ENCODE data around the gene HSPA12B. TPM values are rescaled to one million over a fixed set of nuclear protein-coding genes. Genes with fewer than 3 reads are reported as not detected.
A peak's percentile ranks its signal among the peaks of the same experiment; 100 is the strongest.

The HSPA12B gene
- total and polyA plus RNA-seq, 2 of the 13 experiments (the other 11 are each of a cell fraction or from before 2014, with no cell fraction given): 0.01 TPM; not detected in 1

DNA sequence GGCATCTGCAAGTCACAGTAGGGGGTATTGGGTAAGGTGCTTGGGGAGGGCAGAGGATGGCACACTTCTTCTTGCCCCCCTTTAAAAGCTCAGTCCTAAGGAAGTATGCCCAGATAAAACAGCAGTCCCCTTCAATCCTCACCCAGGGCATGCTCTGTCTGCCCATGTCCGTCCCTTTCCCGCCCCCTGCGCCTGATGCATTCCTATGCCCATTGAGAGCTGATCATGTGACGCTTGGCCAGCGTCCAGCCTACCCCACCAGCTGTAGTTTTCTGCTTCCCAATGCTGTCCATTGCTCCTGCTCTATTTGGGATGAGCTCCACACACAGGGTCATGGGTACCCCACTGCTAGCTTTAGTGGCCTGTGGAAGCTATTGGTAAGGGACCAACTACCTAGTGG is 28.4 kb upstream of the HSPA12B start:
- H3K4me1 ChIP-seq (ENCODE audit: insufficient read depth, low read length): peaks cover 15% of the 10 kb centered on the region
- in situ Hi-C loops (cut with HindIII; ENCODE audit: extremely low pct_ligation_motif_present, low pct_unique_long_range_greater_than_20kb) (no loop called here), intact Hi-C loops (cut with micrococcal nuclease; ENCODE audit: unreplicated experiment) (no loop called here)
- H3K9ac ChIP-seq (ENCODE audit: insufficient read depth, low read depth, low read length): no peak overlapping the region
- H3K79me2 ChIP-seq (ENCODE audit: insufficient read depth, low read length): no peaks in the 10 kb centered on the region
- TF ChIP-seq, protein P1, sequence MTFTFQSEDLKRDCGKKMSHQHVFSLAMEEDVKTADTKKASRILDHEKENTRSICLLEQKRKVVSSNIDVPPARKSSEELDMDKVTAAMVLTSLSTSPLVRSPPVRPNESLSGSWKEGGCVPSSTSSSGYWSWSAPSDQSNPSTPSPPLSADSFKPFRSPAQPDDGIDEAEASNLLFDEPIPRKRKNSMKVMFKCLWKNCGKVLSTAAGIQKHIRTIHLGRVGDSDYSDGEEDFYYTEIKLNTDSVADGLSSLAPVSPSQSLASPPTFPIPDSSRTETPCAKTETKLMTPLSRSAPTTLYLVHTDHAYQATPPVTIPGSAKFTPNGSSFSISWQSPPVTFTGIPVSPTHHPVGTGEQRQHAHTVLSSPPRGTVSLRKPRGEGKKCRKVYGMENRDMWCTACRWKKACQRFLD (CRISPR knock-in tag; IDR thresholded peaks at IDR 0.05; ENCODE audit: borderline replicate concordance): no peak
- TF ChIP-seq, protein P2, sequence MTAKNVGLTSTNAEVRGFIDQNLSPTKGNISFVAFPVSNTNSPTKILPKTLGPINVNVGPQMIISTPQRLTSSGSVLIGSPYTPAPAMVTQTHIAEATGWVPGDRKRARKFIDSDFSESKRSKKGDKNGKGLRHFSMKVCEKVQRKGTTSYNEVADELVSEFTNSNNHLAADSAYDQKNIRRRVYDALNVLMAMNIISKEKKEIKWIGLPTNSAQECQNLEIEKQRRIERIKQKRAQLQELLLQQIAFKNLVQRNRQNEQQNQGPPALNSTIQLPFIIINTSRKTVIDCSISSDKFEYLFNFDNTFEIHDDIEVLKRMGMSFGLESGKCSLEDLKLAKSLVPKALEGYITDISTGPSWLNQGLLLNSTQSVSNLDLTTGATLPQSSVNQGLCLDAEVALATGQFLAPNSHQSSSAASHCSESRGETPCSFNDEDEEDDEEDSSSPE (CRISPR knock-in tag; IDR thresholded peaks at IDR 0.05): no peak
- no peak for TF ChIP-seq ZNF17 (CRISPR knock-in tag; IDR thresholded peaks at IDR 0.05)
- TF ChIP-seq, protein P3, sequence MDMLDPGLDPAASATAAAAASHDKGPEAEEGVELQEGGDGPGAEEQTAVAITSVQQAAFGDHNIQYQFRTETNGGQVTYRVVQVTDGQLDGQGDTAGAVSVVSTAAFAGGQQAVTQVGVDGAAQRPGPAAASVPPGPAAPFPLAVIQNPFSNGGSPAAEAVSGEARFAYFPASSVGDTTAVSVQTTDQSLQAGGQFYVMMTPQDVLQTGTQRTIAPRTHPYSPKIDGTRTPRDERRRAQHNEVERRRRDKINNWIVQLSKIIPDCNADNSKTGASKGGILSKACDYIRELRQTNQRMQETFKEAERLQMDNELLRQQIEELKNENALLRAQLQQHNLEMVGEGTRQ (IDR thresholded peaks at IDR 0.05; ENCODE audit: low read depth, low read length): 0 out of 2 replicates have a peak, but pooled peaks have one; percentile 6
- TF ChIP-seq, protein P3 (CRISPR knock-in tag; IDR thresholded peaks at IDR 0.05; ENCODE audit: borderline replicate concordance): no peak
- no peak for TF ChIP-seq HDAC1 (CRISPR knock-in tag; IDR thresholded peaks at IDR 0.05)
- ChIA-PET CTCF (ENCODE audit: low intra/inter-chr PET ratio, low total read pairs) (interaction anchor here (2.3 kb wide), 1 partner anchor 28 kb away, joined by 6 read pairs; no protein-coding TSS in a partner anchor), POLR2A (no interaction called here)
- H2AFZ ChIP-seq (ENCODE audit: low read length): no peak overlapping the region
- peaks cover 14 to 35% of the 10 kb centered on the region in 2 experiments for H3K27me3 ChIP-seq (ENCODE audit: control insufficient read depth in 1 of 2, insufficient read depth in 2 of 2, low read length in 2 of 2)
- H4K20me1 ChIP-seq (ENCODE audit: insufficient read depth, low read length): no peaks in the 10 kb centered on the region
- 5% methylated on average over 5 of the region's 5 CpGs for WGBS (ENCODE audit: low lambda C conversion rate)
- no peak overlapping the region for H3K4me2 ChIP-seq (ENCODE audit: low read depth, low read length)
- BruUV-seq (replicated peaks): no TSS peak
- FAIRE-seq (no peak), ATAC-seq (no peak), DNase-seq (ENCODE audit: low spot score) (no peak)
- no peaks in the 10 kb centered on the region for H3K36me3 ChIP-seq (replicated peaks in 1 of 2; ENCODE audit: control insufficient read depth in 1 of 2, insufficient read depth in 2 of 2, low read length in 2 of 2)
- no peak overlapping the region for H3K27ac ChIP-seq (ENCODE audit: extremely low read length, insufficient read depth, low read length)
- no peaks in the 10 kb centered on the region for H3K9me3 ChIP-seq (ENCODE audit: low read length)
- no peak overlapping the region for H3K4me3 ChIP-seq (replicated peaks in 1 of 3; ENCODE audit: insufficient read depth in 1 of 3, low read depth in 2 of 3, low read length in 3 of 3)

Data from HepG2 (cell line).